ENCODE data around the gene PCDHGB2. TPM values are rescaled to one million over a fixed set of nuclear protein-coding genes. Genes with fewer than 3 reads are reported as not detected.
"Not testable (repeated sequence)": the region's sequence is repeated elsewhere in the genome, so short reads cannot be mapped to it uniquely, and the experiment has no call there.

The PCDHGB2 gene
- 1 to 10 TPM; 6.3 to 6.7 TPM for total RNA-seq
- 10 to 100 TPM in 1 of 2 donors, 1 to 10 TPM in 1; 9.0 to 14.0 TPM for polyA plus RNA-seq (ENCODE audit: insufficient read length in 2 of 2)
- long read RNA-seq, donor 1, full-length matches to known transcripts, result 10 of 10 reads
- long read RNA-seq, donor 1, partial matches to known transcripts, result 0 of 10 reads
- long read RNA-seq, donor 1, other reads (novel, unspliced or antisense), result 0 of 10 reads
- long read RNA-seq, donor 2, partial matches to known transcripts, result 0 of 4 reads
- long read RNA-seq, donor 2, other reads (novel, unspliced or antisense), result 0 of 4 reads
- long read RNA-seq, donor 3, full-length matches to known transcripts, result 6 of 6 reads
- long read RNA-seq, donor 3, partial matches to known transcripts, result 0 of 6 reads
- long read RNA-seq, donor 3, other reads (novel, unspliced or antisense), result 0 of 6 reads
- long read RNA-seq, donor 4, full-length matches to known transcripts, result 7 of 7 reads
- long read RNA-seq, donor 4, partial matches to known transcripts, result 0 of 7 reads
- long read RNA-seq, donor 4, other reads (novel, unspliced or antisense), result 0 of 7 reads

GRCh38 chr5:141359790-141360426, at the start of gene PCDHGB2:
PCDHGB2 (plus strand) TSS chr5:141359994; CDS start chr5:141360136, 142 bp downstream.
- Histone ChIP-seq H3K4me1 (ENCODE audit: control insufficient read depth, insufficient read depth, low read length) (peaks cover 5% of the 10 kb centered on the region), H3K4me3 (ENCODE audit: low read depth, low read length) (no peak within 1 kb of the TSS), H3K27ac (ENCODE audit: low read depth, low read length) (no peak within 1 kb of the TSS), H3K27me3 (ENCODE audit: control insufficient read depth, insufficient read depth, low read length) (no peaks in the 10 kb centered on the region), H3K9me3 (ENCODE audit: control insufficient read depth, insufficient read depth, low read length) (peaks cover 52% of the 10 kb centered on the region), H3K36me3 (ENCODE audit: control insufficient read depth, insufficient read depth, low read length) (peaks cover 12% of the 10 kb centered on the region)
- WGBS (ENCODE audit: insufficient coverage), result 23% methylated on average over 24 of the region's 24 CpGs
- DNase-seq (ENCODE audit: low read depth in 4 of 6, low spot score in 6 of 6), result peak in 2 of 6 donors; percentile 21 to 30

- DNase-seq (ENCODE audit: low read depth in 4 of 6, low spot score in 6 of 6), result no peak
- Histone ChIP-seq H3K4me1 (ENCODE audit: control insufficient read depth, insufficient read depth, low read length) (no peaks in the 10 kb centered on the region), H3K27ac (ENCODE audit: low read depth, low read length) (no peak overlapping the region), H3K4me3 (ENCODE audit: low read depth, low read length) (no peak overlapping the region), H3K9me3 (ENCODE audit: control insufficient read depth, insufficient read depth, low read length) (peaks cover 22% of the 10 kb centered on the region), H3K36me3 (ENCODE audit: control insufficient read depth, insufficient read depth, low read length) (no peaks in the 10 kb centered on the region), H3K27me3 (ENCODE audit: control insufficient read depth, insufficient read depth, low read length) (no peaks in the 10 kb centered on the region)
Observed at GRCh38 chr5:141313711-141314110, 46.1 kb upstream of the PCDHGB2 start.

- WGBS (ENCODE audit: insufficient coverage), result no CpG with 5 or more reads among the region's 4 CpGs
- H3K9me3 ChIP-seq (ENCODE audit: control insufficient read depth, insufficient read depth, low read length), result peaks cover 30% of the 10 kb centered on the region
- not testable (repeated sequence) for H3K27me3 ChIP-seq (ENCODE audit: control insufficient read depth, insufficient read depth, low read length); DNase-seq (ENCODE audit: low read depth in 4 of 6, low spot score in 6 of 6); H3K27ac ChIP-seq (ENCODE audit: low read depth, low read length); H3K36me3 ChIP-seq (ENCODE audit: control insufficient read depth, insufficient read depth, low read length); H3K4me1 ChIP-seq (ENCODE audit: control insufficient read depth, insufficient read depth, low read length); H3K4me3 ChIP-seq (ENCODE audit: low read depth, low read length)
Observed at GRCh38 chr5:141316963-141317362, 42.8 kb upstream of the PCDHGB2 start.

- Histone ChIP-seq H3K36me3 (ENCODE audit: control insufficient read depth, insufficient read depth, low read length) (no peaks in the 10 kb centered on the region), H3K4me3 (ENCODE audit: low read depth, low read length) (no peak overlapping the region), H3K9me3 (ENCODE audit: control insufficient read depth, insufficient read depth, low read length) (peaks cover 28% of the 10 kb centered on the region)
Observed at GRCh38 chr5:141319202-141319601, 40.6 kb upstream of the PCDHGB2 start.

GRCh38 chr5:141319699-141320098, 40.1 kb upstream of the PCDHGB2 start:
- WGBS (ENCODE audit: insufficient coverage), result 72% methylated on average over 5 of the region's 5 CpGs
- peak overlapping the region; percentile 50 for H3K4me3 ChIP-seq (ENCODE audit: low read depth, low read length)
- H3K27ac ChIP-seq (ENCODE audit: low read depth, low read length), result peak overlapping the region; percentile 97
- no peaks in the 10 kb centered on the region for H3K36me3 ChIP-seq (ENCODE audit: control insufficient read depth, insufficient read depth, low read length)
- peaks cover 3% of the 10 kb centered on the region for H3K4me1 ChIP-seq (ENCODE audit: control insufficient read depth, insufficient read depth, low read length)
- H3K27me3 ChIP-seq (ENCODE audit: control insufficient read depth, insufficient read depth, low read length), result no peaks in the 10 kb centered on the region
- DNase-seq (ENCODE audit: low read depth in 4 of 6, low spot score in 6 of 6), result no peak
- peaks cover 28% of the 10 kb centered on the region for H3K9me3 ChIP-seq (ENCODE audit: control insufficient read depth, insufficient read depth, low read length)

More at GRCh38 chr5:141319202-141319601, 40.6 kb upstream of the PCDHGB2 start:
- H3K27me3 ChIP-seq (ENCODE audit: control insufficient read depth, insufficient read depth, low read length), result no peaks in the 10 kb centered on the region
- no peak for DNase-seq (ENCODE audit: low read depth in 4 of 6, low spot score in 6 of 6)
- no peak overlapping the region for H3K27ac ChIP-seq (ENCODE audit: low read depth, low read length)
- H3K4me1 ChIP-seq (ENCODE audit: control insufficient read depth, insufficient read depth, low read length), result peaks cover 3% of the 10 kb centered on the region
- WGBS (ENCODE audit: insufficient coverage), result 96% methylated on average over 6 of the region's 6 CpGs

DNA sequence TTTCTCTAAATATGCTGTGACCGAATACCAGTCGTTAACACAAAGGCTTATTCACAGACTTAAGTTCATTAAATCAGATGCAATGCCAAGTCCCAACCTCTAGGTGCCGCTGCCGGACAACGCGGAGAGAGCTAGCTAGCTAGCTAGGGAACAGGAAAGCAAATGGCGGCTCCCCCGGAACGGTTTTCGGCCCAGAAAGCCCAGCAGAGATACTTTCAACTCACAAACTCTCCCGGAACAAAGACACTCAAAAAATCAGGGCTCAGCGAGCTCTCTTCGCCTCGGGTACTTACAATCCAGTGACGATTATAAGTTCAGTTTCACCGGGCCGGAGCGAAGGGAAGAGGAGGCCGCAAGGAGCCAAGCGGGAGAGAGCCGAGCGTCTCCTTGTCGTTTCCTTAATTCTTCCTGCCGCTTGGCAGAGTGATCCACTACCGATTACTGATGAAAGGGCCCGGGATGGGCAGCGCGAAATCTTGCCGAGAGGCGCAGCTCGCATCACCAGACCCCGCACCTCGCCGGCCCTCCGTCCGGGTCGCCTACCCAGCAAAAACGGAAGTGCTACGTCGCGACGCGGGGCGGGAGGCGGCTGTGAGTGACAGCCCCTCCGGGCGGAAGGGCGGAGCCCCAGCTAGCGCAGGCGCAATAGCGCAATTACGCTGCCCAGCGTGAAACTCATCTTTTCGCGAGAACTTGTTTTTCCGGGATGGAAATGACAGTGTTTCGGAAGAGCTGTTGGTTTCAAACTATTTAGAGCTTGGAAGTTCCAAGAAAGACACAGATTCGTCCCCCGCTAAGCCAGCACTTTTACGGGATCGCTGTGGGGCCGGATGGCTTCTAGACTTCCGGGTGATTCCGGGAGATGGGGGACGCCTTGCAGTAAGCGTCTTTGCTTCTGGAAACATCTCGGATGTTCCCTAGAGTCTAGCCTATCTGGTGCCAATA, 39.3 kb upstream of the PCDHGB2 start, which contains the start of gene TAF7:
TSS of gene TAF7 (minus strand) at position 560 of the 945 bp plus-strand sequence. CDS start 740 bp downstream, outside the sequence.
- DNase-seq (ENCODE audit: low read depth in 4 of 6, low spot score in 6 of 6), result peak; percentile 83 to 98 (median 88)
- Histone ChIP-seq H3K36me3 (ENCODE audit: control insufficient read depth, insufficient read depth, low read length) (no peaks in the 10 kb centered on the region), H3K4me1 (ENCODE audit: control insufficient read depth, insufficient read depth, low read length) (peaks cover 3% of the 10 kb centered on the region), H3K9me3 (ENCODE audit: control insufficient read depth, insufficient read depth, low read length) (peaks cover 26% of the 10 kb centered on the region), H3K4me3 (ENCODE audit: low read depth, low read length) (peak within 1 kb of the TSS; percentile 50), H3K27ac (ENCODE audit: low read depth, low read length) (peak within 1 kb of the TSS; percentile 97), H3K27me3 (ENCODE audit: control insufficient read depth, insufficient read depth, low read length) (no peaks in the 10 kb centered on the region)
- WGBS (ENCODE audit: insufficient coverage), result under 1% methylated on average over 64 of the region's 67 CpGs

GRCh38 chr5:141322261-141322660, 37.5 kb upstream of the PCDHGB2 start:
- no peak overlapping the region for H3K27ac ChIP-seq (ENCODE audit: low read depth, low read length)
- no peaks in the 10 kb centered on the region for H3K27me3 ChIP-seq (ENCODE audit: control insufficient read depth, insufficient read depth, low read length)
- no peak for DNase-seq (ENCODE audit: low read depth in 4 of 6, low spot score in 6 of 6)
- H3K4me3 ChIP-seq (ENCODE audit: low read depth, low read length), result no peak overlapping the region
- H3K4me1 ChIP-seq (ENCODE audit: control insufficient read depth, insufficient read depth, low read length), result peaks cover 3% of the 10 kb centered on the region
- no peaks in the 10 kb centered on the region for H3K36me3 ChIP-seq (ENCODE audit: control insufficient read depth, insufficient read depth, low read length)
- WGBS (ENCODE audit: insufficient coverage), result no CpG with 5 or more reads among the region's 3 CpGs
- peaks cover 25% of the 10 kb centered on the region for H3K9me3 ChIP-seq (ENCODE audit: control insufficient read depth, insufficient read depth, low read length)

DNA sequence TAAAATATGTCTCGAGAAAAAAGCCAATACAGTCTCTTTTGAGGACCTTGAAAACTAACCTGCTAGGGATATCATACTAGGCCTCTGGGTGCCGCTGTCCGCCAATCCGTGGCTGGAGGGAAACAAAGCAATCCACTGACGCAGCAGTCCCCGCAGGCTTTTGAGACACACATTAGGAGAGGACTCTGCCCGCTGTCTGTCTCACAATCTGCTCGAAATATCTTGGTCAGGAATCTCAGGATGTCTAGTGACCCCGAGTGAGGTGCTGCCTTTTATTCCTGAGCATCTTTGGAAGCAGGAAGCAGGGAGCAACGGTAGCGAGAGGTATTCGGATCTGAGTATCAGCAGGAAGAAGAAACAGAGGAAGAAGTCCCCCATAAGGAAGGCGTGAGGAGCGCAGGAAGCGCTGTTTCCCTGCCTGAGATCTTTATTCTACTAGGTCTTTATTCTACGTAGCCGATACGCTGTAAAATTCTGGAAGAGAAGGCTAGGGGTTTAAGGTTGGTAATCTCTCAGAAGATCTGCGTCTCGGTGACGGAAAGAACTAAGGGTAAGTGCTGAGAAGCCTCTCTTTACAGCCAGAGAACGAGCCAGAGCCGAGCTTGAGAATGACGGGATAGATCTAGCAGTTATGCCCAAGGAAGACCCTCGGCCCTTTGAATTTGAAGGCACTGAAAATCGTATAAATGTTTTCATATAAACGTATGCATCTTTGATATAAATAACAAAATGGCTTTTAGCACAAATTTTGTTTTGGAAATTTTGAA, 33.5 kb upstream of the PCDHGB2 start:
- H3K9me3 ChIP-seq (ENCODE audit: control insufficient read depth, insufficient read depth, low read length), result peaks cover 18% of the 10 kb centered on the region
- no peak overlapping the region for H3K27ac ChIP-seq (ENCODE audit: low read depth, low read length)
- H3K36me3 ChIP-seq (ENCODE audit: control insufficient read depth, insufficient read depth, low read length), result no peaks in the 10 kb centered on the region
- peak in 3 of 6 donors; percentile 23 to 68 (median 52) for DNase-seq (ENCODE audit: low read depth in 4 of 6, low spot score in 6 of 6)
- 5% methylated on average over 22 of the region's 27 CpGs for WGBS (ENCODE audit: insufficient coverage)
- peaks cover 1% of the 10 kb centered on the region for H3K4me1 ChIP-seq (ENCODE audit: control insufficient read depth, insufficient read depth, low read length)
- peak overlapping the region; percentile 21 for H3K4me3 ChIP-seq (ENCODE audit: low read depth, low read length)
- no peaks in the 10 kb centered on the region for H3K27me3 ChIP-seq (ENCODE audit: control insufficient read depth, insufficient read depth, low read length)

All from spinal cord (tissue), 10 donors.